IMR-90 (cell line): ENCODE results near the gene OPCML. TPM values are rescaled to one million over a fixed set of nuclear protein-coding genes. Genes with fewer than 3 reads are reported as not detected.

Experiments
- ATAC-seq: fragments of 200-7000 bp; cut with Tn5 transposase; 2 replicates; pipeline ENCODE4 v1.9.1; 2020; ENCODE audit warnings: low read depth, mild to moderate bottlenecking, moderate library complexity
- BruUV-seq: library from RNA; stranded (reverse); fragments of 400-500 nt; replicated peaks from 2 replicates; lab custom pipeline; 2021; lab: Mats Ljungman, UMichigan
- CTCF ChIA-PET: fragments of 300-600 bp; formaldehyde crosslinking; extraction: SDS; loops from one replicate; lab custom pipeline; 2021; ENCODE audit warnings: antibody characterized with exemption; lab: Yijun Ruan, JAX
- POLR2A ChIA-PET: fragments of 300-600 bp; sonication (Branson Sonifier 250); formaldehyde crosslinking; loops from one replicate; lab custom pipeline; 2022; ENCODE audit warnings: antibody characterized with exemption; ENCODE audit not compliant: unreplicated experiment; lab: Charles Lee
- DNase-seq: peaks from one replicate; pipeline ENCODE4 v3.0.0; 2013
- H2AFZ ChIP-seq: replicated peaks from 2 replicates; pipeline ENCODE3; 2013; ENCODE audit warnings: low read length, mild to moderate bottlenecking; ENCODE audit not compliant: poor library complexity
- H2AK5ac ChIP-seq: 2 replicates; pipeline ENCODE4 v1.6.1; 2013; ENCODE audit warnings: low read depth, low read length, inconsistent platforms
- H2AK9ac ChIP-seq: replicated peaks from 2 replicates; pipeline ENCODE3; 2013; ENCODE audit warnings: mild to moderate bottlenecking, low read depth, low read length, moderate library complexity; ENCODE audit not compliant: poor library complexity
- H2BK120ac ChIP-seq: 2 replicates; pipeline ENCODE4 v1.6.1; 2013; ENCODE audit warnings: low read depth, low read length, inconsistent platforms
- H2BK15ac ChIP-seq: 3 replicates; pipeline ENCODE4 v1.6.1; 2013; ENCODE audit warnings: low read depth, low read length, inconsistent platforms
- H2BK20ac ChIP-seq: 2 replicates; pipeline ENCODE4 v1.6.1; 2013; ENCODE audit warnings: low read depth, mild to moderate bottlenecking, inconsistent platforms, low read length, moderate library complexity
- H2BK5ac ChIP-seq: 2 replicates; pipeline ENCODE4 v1.6.1; 2013; ENCODE audit warnings: mild to moderate bottlenecking, low read depth, low read length, inconsistent platforms; ENCODE audit not compliant: poor library complexity, severe bottlenecking
- H3K14ac ChIP-seq: replicated peaks from 2 replicates; pipeline ENCODE4 v1.6.1; 2013; ENCODE audit warnings: low read depth, low read length, inconsistent platforms
- H3K18ac ChIP-seq: 2 replicates; pipeline ENCODE4 v1.6.1; 2013; ENCODE audit warnings: low read depth, low read length, control low read depth
- H3K23ac ChIP-seq: 2 replicates; pipeline ENCODE4 v1.6.1; 2013; ENCODE audit warnings: low read depth, low read length, inconsistent platforms
- H3K27ac ChIP-seq: 2 replicates; pipeline ENCODE4 v1.5.1; 2013; ENCODE audit warnings: mild to moderate bottlenecking, control low read depth, low read length; ENCODE audit not compliant: insufficient read depth
- H3K27me3 ChIP-seq: 2 replicates; pipeline ENCODE4 v1.6.1; 2013; ENCODE audit warnings: low read length; ENCODE audit not compliant: control insufficient read depth, insufficient read depth
- H3K36me3 ChIP-seq: 2 replicates; pipeline ENCODE4 v1.6.1; 2013; ENCODE audit warnings: low read length, mixed read lengths; ENCODE audit not compliant: control insufficient read depth, insufficient read depth
- H3K4ac ChIP-seq: 2 replicates; pipeline ENCODE4 v1.6.1; 2013; ENCODE audit warnings: low read depth, low read length, inconsistent platforms
- H3K4me1 ChIP-seq: 2 replicates; pipeline ENCODE4 v1.6.1; 2013; ENCODE audit warnings: low read length, mixed read lengths; ENCODE audit not compliant: control insufficient read depth, insufficient read depth
- H3K4me2 ChIP-seq: 2 replicates; pipeline ENCODE4 v1.6.1; 2013; ENCODE audit warnings: low read depth, mild to moderate bottlenecking, control low read depth, low read length, moderate library complexity
- H3K4me3 ChIP-seq: 2 replicates; pipeline ENCODE4 v1.5.1; 2013; ENCODE audit warnings: low read depth, mild to moderate bottlenecking, control low read depth, low read length, moderate library complexity; ENCODE audit not compliant: insufficient read depth
- H3K56ac ChIP-seq: 2 replicates; pipeline ENCODE4 v1.6.1; 2013; ENCODE audit warnings: low read length, inconsistent platforms; ENCODE audit not compliant: insufficient read depth; ENCODE audit errors: extremely low read depth
- H3K79me1 ChIP-seq, 2 experiments: 2 replicates each; pipeline ENCODE4 v1.6.1; 2013; ENCODE audit warnings: low read length in 2 of 2, inconsistent platforms in 1 of 2, low read depth in 1 of 2
- H3K9ac ChIP-seq: 2 replicates; pipeline ENCODE4 v1.6.1; 2013; ENCODE audit warnings: low read depth, low read length, control low read depth
- H3K9me1 ChIP-seq: 2 replicates; pipeline ENCODE4 v1.6.1; 2013; ENCODE audit warnings: low read length, inconsistent platforms; ENCODE audit not compliant: insufficient read depth
- H3K9me3 ChIP-seq: 2 replicates; pipeline ENCODE4 v1.6.1; 2013; ENCODE audit warnings: low read length; ENCODE audit not compliant: control insufficient read depth, insufficient read depth
- H4K20me1 ChIP-seq: 2 replicates; pipeline ENCODE4 v1.6.1; 2013; ENCODE audit warnings: low read length, inconsistent platforms; ENCODE audit not compliant: insufficient read depth
- H4K5ac ChIP-seq: 2 replicates; pipeline ENCODE4 v1.6.1; 2013; ENCODE audit warnings: mild to moderate bottlenecking, low read depth, low read length, control low read depth
- H4K8ac ChIP-seq, 2 experiments: 2 replicates each; pipeline ENCODE4 v1.6.1; 2013; ENCODE audit warnings: low read depth in 2 of 2, low read length in 2 of 2, control low read depth in 1 of 2, inconsistent platforms in 1 of 2
- H4K91ac ChIP-seq: 2 replicates; pipeline ENCODE4 v1.6.1; 2013; ENCODE audit warnings: low read depth, low read length, inconsistent platforms; ENCODE audit not compliant: insufficient read depth
- NFE2L2 ChIP-seq: fragments of 150-350 bp; IDR thresholded peaks from 2 replicates; pipeline ENCODE4 v1.6.1; 2016; ENCODE audit warnings: low read depth, mild to moderate bottlenecking, low read length
- RAD21 ChIP-seq: IDR thresholded peaks from 2 replicates; pipeline ENCODE4 v1.6.1; 2012; ENCODE audit warnings: low read length, improper control_type of control experiment
- WGBS, 2 experiments: methylation state at CpG; one replicate each; pipeline versions ENCODE4 v1.1.5 to v1.1.7; 2013; ENCODE audit warnings: missing lambda C conversion rate in 2 of 2; ENCODE audit not compliant: insufficient read length in 1 of 2; ENCODE audit errors: extremely low coverage in 2 of 2; 5-methylcytosine and 5-hydroxymethylcytosine counted together
- dilution Hi-C: fragments of 300-500 bp; cut with HindIII; formaldehyde crosslinking; loops from one replicate; pipeline ENCODE4 v1.14.3; 2018; ENCODE audit warnings: low sequenced_read_pairs; ENCODE audit not compliant: unreplicated experiment
- in situ Hi-C: fragments of 300-500 bp; cut with MboI; formaldehyde crosslinking; loops from 3 replicates; pipeline ENCODE4 v1.14.3; 2019; ENCODE audit warnings: low sequenced_read_pairs, inconsistent platforms, mixed read lengths
- intact Hi-C: fragments of 100-400 bp; cut with micrococcal nuclease; formaldehyde crosslinking; loops from 2 replicates; pipeline ENCODE4 v1.10.0; 2022
- polyA plus RNA-seq, 3 experiments: library from polyadenylated mRNA; depleted of rRNA; stranded (reverse); fragments of >200 nt; gene quantifications; 2 replicates each; pipeline ENCODE4 v1.2.3, GENCODE V29; 2012; ENCODE audit warnings: low replicate concordance in 1 of 3
- total RNA-seq: library from RNA; depleted of rRNA; stranded (reverse); fragments of >200 nt; gene quantifications from 2 replicates; pipeline ENCODE4 v1.2.3, GENCODE V29; 2012

The OPCML gene
- total and polyA plus RNA-seq, 2 of the 4 experiments (the other 2 are of a cell fraction), result under 0.01 to 2.6 TPM

GRCh38 chr11:133251841-133252240 lies 280.5 kb downstream of the OPCML start:
- no peak overlapping the region for H3K18ac ChIP-seq
- no peak overlapping the region for H4K91ac ChIP-seq
- no peak overlapping the region for H3K4ac ChIP-seq
- H2AK5ac ChIP-seq, result no peak overlapping the region
- DNase-seq (no peak), ATAC-seq (no peak)
- no peak overlapping the region for H3K4me2 ChIP-seq
- ChIA-PET CTCF (no interaction called here), POLR2A (no interaction called here)
- H2BK20ac ChIP-seq, result no peak overlapping the region
- no peak overlapping the region for H2AK9ac ChIP-seq
- H4K8ac ChIP-seq, result no peak overlapping the region
- no peak overlapping the region for H3K9ac ChIP-seq
- H3K27ac ChIP-seq, result no peak overlapping the region
- H3K27me3 ChIP-seq, result no peaks in the 10 kb centered on the region
- no peaks in the 10 kb centered on the region for H3K4me1 ChIP-seq
- no peaks in the 10 kb centered on the region for H3K36me3 ChIP-seq
- H3K14ac ChIP-seq, result no peak overlapping the region
- H2BK120ac ChIP-seq, result no peak overlapping the region
- no peaks in the 10 kb centered on the region for H3K9me1 ChIP-seq
- no peaks in the 10 kb centered on the region for H3K79me1 ChIP-seq
- H2AFZ ChIP-seq, result no peak overlapping the region
- no peak overlapping the region for H3K56ac ChIP-seq
- no peak overlapping the region for H2BK15ac ChIP-seq
- in situ Hi-C loops (no loop called here), intact Hi-C loops (no loop called here), dilution Hi-C loops (no loop called here)
- peaks cover 18% of the 10 kb centered on the region for H3K9me3 ChIP-seq
- H4K5ac ChIP-seq, result no peak overlapping the region
- TF ChIP-seq NFE2L2 (no peak), RAD21 (no peak)
- H3K4me3 ChIP-seq, result no peak overlapping the region
- H4K20me1 ChIP-seq, result no peaks in the 10 kb centered on the region
- no peak overlapping the region for H3K23ac ChIP-seq
- no peak overlapping the region for H2BK5ac ChIP-seq
- WGBS, 2 experiments, result no CpG with 5 or more reads among the region's 3 CpGs
- no TSS peak for BruUV-seq
